ENCODE data around the gene GSDME. TPM values are rescaled to one million over a fixed set of nuclear protein-coding genes. Genes with fewer than 3 reads are reported as not detected.

Gene GSDME
- total and polyA plus RNA-seq, 4 donors, result 3.2 to 4.0 (median 3.7) TPM

GRCh38 chr7:24788961-24789576, 31.8 kb upstream of the GSDME start:
- H3K36me3 ChIP-seq (ENCODE audit: control insufficient read depth in 4 of 4, insufficient read depth in 3 of 4, low read depth in 1 of 4, low read length in 3 of 4), result no peaks in the 10 kb centered on the region
- H3K27me3 ChIP-seq (ENCODE audit: control insufficient read depth in 4 of 4, insufficient read depth in 4 of 4, low read length in 3 of 4), result no peaks in the 10 kb centered on the region
- no peak overlapping the region for H3K27ac ChIP-seq (ENCODE audit: low read depth in 1 of 2, low read length in 2 of 2)
- H3K4me1 ChIP-seq (ENCODE audit: control insufficient read depth in 4 of 4, insufficient read depth in 4 of 4, low read length in 3 of 4), result no peaks in the 10 kb centered on the region
- no peaks in the 10 kb centered on the region for H3K9me3 ChIP-seq (ENCODE audit: control insufficient read depth in 4 of 4, low read length in 3 of 4)
- WGBS, result 91% methylated on average over 10 of the region's 10 CpGs
- no peak for DNase-seq (ENCODE audit: low spot score)
- H3K4me3 ChIP-seq (ENCODE audit: low read depth in 1 of 3, low read length in 3 of 3), result no peak overlapping the region
- H3K9ac ChIP-seq (ENCODE audit: low read depth in 1 of 2, low read length in 2 of 2), result no peak overlapping the region
- TF ChIP-seq FOXA1 (IDR thresholded peaks at IDR 0.05), result no peak
- no peak for TF ChIP-seq TAF1 (conservative IDR thresholded peaks at IDR 0.05)
- TF ChIP-seq REST (IDR thresholded peaks at IDR 0.05), result no peak

GRCh38 chr7:24788075-24788474, 30.8 kb upstream of the GSDME start:
- TF ChIP-seq GABPA (IDR thresholded peaks at IDR 0.05 in 1 of 2, conservative IDR thresholded peaks at IDR 0.05 in 1 of 2) (no peak), ZBTB33 (IDR thresholded peaks at IDR 0.05) (no peak), FOXA2 (IDR thresholded peaks at IDR 0.05) (no peak), RAD21 (IDR thresholded peaks at IDR 0.05) (no peak)
- no peak overlapping the region for H3K4me3 ChIP-seq (ENCODE audit: low read depth in 1 of 3, low read length in 3 of 3)
- H3K4me1 ChIP-seq (ENCODE audit: control insufficient read depth in 4 of 4, insufficient read depth in 4 of 4, low read length in 3 of 4), result no peaks in the 10 kb centered on the region
- H3K27me3 ChIP-seq (ENCODE audit: control insufficient read depth in 4 of 4, insufficient read depth in 4 of 4, low read length in 3 of 4), result no peaks in the 10 kb centered on the region
- 94% methylated on average over 9 of the region's 9 CpGs for WGBS
- no peaks in the 10 kb centered on the region for H3K36me3 ChIP-seq (ENCODE audit: control insufficient read depth in 4 of 4, insufficient read depth in 3 of 4, low read depth in 1 of 4, low read length in 3 of 4)
- no peak overlapping the region for H3K9ac ChIP-seq (ENCODE audit: low read depth in 1 of 2, low read length in 2 of 2)
- DNase-seq (ENCODE audit: low spot score), result no peak
- H3K27ac ChIP-seq (ENCODE audit: low read depth in 1 of 2, low read length in 2 of 2), result no peak overlapping the region
- no peaks in the 10 kb centered on the region for H3K9me3 ChIP-seq (ENCODE audit: control insufficient read depth in 4 of 4, low read length in 3 of 4)

- Histone ChIP-seq H3K36me3 (ENCODE audit: control insufficient read depth in 4 of 4, insufficient read depth in 3 of 4, low read depth in 1 of 4, low read length in 3 of 4) (no peaks in the 10 kb centered on the region), H3K9me3 (ENCODE audit: control insufficient read depth in 4 of 4, low read length in 3 of 4) (no peaks in the 10 kb centered on the region), H3K27me3 (ENCODE audit: control insufficient read depth in 4 of 4, insufficient read depth in 4 of 4, low read length in 3 of 4) (no peaks in the 10 kb centered on the region), H3K9ac (ENCODE audit: low read depth in 1 of 2, low read length in 2 of 2) (no peak overlapping the region), H3K27ac (ENCODE audit: low read depth in 1 of 2, low read length in 2 of 2) (no peak overlapping the region), H3K4me1 (ENCODE audit: control insufficient read depth in 4 of 4, insufficient read depth in 4 of 4, low read length in 3 of 4) (no peaks in the 10 kb centered on the region), H3K4me3 (ENCODE audit: low read depth in 1 of 3, low read length in 3 of 3) (no peak overlapping the region)
- 72% methylated on average over 5 of the region's 5 CpGs for WGBS
- TF ChIP-seq MAX (IDR thresholded peaks at IDR 0.05), result no peak
- no peak for TF ChIP-seq YY1 (IDR thresholded peaks at IDR 0.05)
- TF ChIP-seq ZBTB33 (IDR thresholded peaks at IDR 0.05), result no peak
- TF ChIP-seq RAD21 (IDR thresholded peaks at IDR 0.05), result no peak
- TF ChIP-seq GABPA (IDR thresholded peaks at IDR 0.05 in 1 of 2, conservative IDR thresholded peaks at IDR 0.05 in 1 of 2), result no peak
- no peak for TF ChIP-seq RXRA (IDR thresholded peaks at IDR 0.05)
- TF ChIP-seq SP1 (IDR thresholded peaks at IDR 0.05), result no peak
- TF ChIP-seq REST (IDR thresholded peaks at IDR 0.05), result no peak
- no peak for TF ChIP-seq ATF3 (IDR thresholded peaks at IDR 0.05)
- TF ChIP-seq JUND (IDR thresholded peaks at IDR 0.05), result no peak
- TF ChIP-seq TAF1 (conservative IDR thresholded peaks at IDR 0.05), result no peak
- DNase-seq (ENCODE audit: low spot score), result no peak
Observed at GRCh38 chr7:24786941-24787340, 29.7 kb upstream of the GSDME start.

All from liver (tissue), 9 donors.